Bronchial epithelial cell (primary cell): Measurements from ENCODE around the gene GRK4. TPM values are rescaled to one million over a fixed set of nuclear protein-coding genes. Genes with fewer than 3 reads are reported as not detected.

Experiments
- DNase-seq: peaks from one replicate; pipeline ENCODE4 v3.0.0-alpha.2; 2010; ENCODE audit warnings: low read depth
- FAIRE-seq: peaks from 2 replicates; lab custom pipeline; 2011; peaks lifted over from hg19 to GRCh38; lab: Jason Lieb, UNC
- H3K27me3 ChIP-seq: 2 replicates; pipeline ENCODE4 v1.5.1; 2011; ENCODE audit warnings: low read length; ENCODE audit not compliant: control insufficient read depth, insufficient read depth
- H3K36me3 ChIP-seq: 2 replicates; pipeline ENCODE4 v1.5.1; 2011; ENCODE audit warnings: low read length; ENCODE audit not compliant: control insufficient read depth, insufficient read depth
- H3K4me3 ChIP-seq: 2 replicates; pipeline ENCODE4 v1.5.1; 2011; ENCODE audit warnings: mild to moderate bottlenecking, low read depth, low read length, control low read depth
- total RNA-seq: library from RNA; depleted of rRNA; stranded (reverse); fragments of >200 nt; gene quantifications from 2 replicates; pipeline ENCODE4 v1.2.1, GENCODE V29; 2014
- TF ChIP-seq, protein P1 (sequence below): IDR thresholded peaks from 2 replicates; pipeline ENCODE4 v1.5.1; 2011; ENCODE audit warnings: mild to moderate bottlenecking, moderate library complexity, low read length, control low read depth, inconsistent platforms; ENCODE audit not compliant: insufficient read depth, severe bottlenecking

GRK4 gene
- total RNA-seq, 1 donor from 2014 or later = 3.7 TPM

DNA sequence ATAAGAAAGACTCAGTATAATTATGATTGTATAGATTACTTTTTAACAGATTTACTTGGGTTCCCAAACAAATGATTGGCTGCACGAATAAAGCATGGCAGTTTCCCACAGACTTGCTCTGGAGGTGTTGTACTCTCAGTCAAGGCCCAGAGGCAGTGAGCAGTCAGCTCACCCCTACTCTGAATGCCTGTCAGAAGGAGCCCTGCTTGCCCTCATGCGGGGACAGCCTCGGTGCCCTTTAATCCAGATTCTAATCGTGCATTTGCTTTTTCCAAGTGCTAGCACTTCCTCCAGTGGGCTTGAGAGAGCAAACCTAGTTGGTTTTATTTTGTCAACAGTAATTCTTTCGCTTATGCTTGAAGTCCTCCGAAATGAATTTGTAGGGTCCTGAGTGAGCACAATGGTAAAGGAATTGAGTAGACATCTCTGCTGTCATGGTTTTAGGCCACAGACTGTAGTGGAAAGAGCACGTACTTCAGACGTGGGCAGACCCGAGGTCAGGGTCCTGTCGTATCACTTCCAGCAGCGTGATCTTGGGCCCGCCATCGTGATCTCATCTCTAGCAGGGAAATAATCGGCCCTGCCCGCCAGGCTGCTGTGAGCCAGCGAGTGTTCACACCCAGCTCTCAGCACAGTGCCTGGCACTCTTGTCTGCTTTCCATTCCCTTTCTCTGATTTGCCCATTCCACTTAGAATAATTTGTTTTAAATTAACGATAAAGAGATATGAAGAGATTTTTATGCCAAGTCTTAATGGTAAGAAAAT lies 48.3 kb downstream of the GRK4 start:
- H3K27me3 ChIP-seq = no peaks in the 10 kb centered on the region
- DNase-seq (no peak), FAIRE-seq (no peak)
- TF ChIP-seq, protein P1, sequence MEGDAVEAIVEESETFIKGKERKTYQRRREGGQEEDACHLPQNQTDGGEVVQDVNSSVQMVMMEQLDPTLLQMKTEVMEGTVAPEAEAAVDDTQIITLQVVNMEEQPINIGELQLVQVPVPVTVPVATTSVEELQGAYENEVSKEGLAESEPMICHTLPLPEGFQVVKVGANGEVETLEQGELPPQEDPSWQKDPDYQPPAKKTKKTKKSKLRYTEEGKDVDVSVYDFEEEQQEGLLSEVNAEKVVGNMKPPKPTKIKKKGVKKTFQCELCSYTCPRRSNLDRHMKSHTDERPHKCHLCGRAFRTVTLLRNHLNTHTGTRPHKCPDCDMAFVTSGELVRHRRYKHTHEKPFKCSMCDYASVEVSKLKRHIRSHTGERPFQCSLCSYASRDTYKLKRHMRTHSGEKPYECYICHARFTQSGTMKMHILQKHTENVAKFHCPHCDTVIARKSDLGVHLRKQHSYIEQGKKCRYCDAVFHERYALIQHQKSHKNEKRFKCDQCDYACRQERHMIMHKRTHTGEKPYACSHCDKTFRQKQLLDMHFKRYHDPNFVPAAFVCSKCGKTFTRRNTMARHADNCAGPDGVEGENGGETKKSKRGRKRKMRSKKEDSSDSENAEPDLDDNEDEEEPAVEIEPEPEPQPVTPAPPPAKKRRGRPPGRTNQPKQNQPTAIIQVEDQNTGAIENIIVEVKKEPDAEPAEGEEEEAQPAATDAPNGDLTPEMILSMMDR = no peak
- no peaks in the 10 kb centered on the region for H3K36me3 ChIP-seq
- no peak overlapping the region for H3K4me3 ChIP-seq

DNA sequence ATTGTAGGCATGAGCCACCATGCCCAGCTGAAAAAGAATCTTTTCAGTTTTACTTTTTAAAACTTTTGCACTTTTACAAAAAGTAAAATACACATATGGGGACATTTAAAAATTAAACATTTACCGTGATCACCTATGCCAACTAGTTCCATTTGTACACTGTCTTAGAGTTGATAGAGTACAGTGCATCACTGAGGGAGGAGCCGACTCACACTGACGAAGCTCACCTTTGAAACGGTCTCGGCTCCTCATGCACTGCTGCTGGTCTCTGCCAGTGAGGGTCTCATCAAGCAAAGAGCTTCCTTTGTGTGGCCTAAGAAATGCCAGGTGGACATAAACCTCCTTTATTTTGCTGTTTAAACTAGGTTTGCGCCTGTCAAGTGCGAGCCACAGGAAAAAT lies 50.0 kb downstream of the GRK4 start:
- no peaks in the 10 kb centered on the region for H3K27me3 ChIP-seq
- no peaks in the 10 kb centered on the region for H3K36me3 ChIP-seq
- no peak for FAIRE-seq
- DNase-seq = no peak
- TF ChIP-seq, protein P1 = no peak
- H3K4me3 ChIP-seq = no peak overlapping the region

DNA sequence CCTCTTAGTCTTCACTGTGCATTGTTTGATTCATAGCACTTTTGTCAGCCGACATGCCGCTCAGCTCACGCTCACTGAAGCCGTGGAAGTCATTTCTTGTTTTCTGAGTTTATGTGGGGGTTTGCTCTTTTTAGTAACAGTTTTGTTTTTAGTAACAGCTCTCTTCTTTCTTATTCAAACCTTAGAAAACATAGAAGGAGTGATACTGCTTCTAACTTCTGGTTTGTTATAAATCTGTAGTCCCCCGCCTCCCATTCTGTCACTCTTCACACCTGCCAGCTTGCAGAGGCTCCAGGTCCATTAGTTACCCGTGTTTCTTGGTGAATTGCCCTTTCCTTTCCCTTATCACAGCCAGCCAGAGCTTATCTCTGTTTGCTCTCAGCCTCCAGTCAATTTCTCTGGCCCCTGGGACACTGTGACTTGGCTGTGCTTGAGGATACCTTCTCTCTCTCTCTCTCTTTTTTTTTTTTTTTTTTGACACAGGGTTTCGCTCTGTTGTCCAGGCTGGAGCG lies 50.5 kb downstream of the GRK4 start:
- Histone ChIP-seq H3K4me3 (no peak overlapping the region), H3K36me3 (no peaks in the 10 kb centered on the region), H3K27me3 (no peaks in the 10 kb centered on the region)
- no peak for FAIRE-seq
- DNase-seq = no peak
- TF ChIP-seq, protein P1 = no peak

DNA sequence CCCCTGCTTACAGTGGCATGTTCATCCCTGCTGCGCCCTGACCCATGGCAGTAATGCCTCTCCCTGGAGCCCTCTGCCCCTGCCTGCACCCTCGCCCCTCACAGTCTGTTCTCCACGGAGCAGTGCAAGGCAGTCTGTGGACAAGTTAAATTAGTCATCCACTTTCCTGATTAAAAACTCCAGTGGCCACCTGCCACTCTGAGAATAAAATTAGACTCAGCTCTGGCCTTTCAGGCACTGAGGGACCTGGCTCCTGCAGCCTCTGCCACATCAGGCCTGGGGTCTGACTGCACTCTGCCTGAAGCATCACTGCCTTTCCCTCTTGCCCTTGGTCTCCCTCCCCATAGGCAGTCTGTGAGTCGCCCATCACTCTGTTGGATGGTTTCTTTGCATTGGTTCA lies 53.6 kb downstream of the GRK4 start:
- Histone ChIP-seq H3K27me3 (no peaks in the 10 kb centered on the region), H3K4me3 (no peak overlapping the region), H3K36me3 (no peaks in the 10 kb centered on the region)
- TF ChIP-seq, protein P1 = no peak
- DNase-seq (no peak), FAIRE-seq (no peak)

DNA sequence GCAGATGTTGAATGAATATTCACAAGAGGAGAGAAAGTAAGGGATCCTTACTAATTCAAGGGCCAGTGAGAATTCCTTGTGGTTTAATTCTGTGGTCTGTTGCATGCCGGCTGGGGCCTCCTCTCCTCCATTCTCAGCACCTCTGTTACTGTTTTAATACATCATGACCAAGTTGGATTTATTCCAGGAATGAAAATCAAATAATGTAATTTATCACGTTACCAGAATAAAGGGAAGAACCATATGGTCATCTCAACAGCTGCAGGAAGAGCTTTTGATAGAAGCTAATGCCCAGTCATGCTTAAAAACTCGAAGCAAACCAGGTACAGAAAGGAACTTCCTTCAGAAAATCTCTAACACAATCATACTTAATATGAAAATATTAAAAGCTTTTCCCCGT lies 54.1 kb downstream of the GRK4 start:
- DNase-seq (no peak), FAIRE-seq (no peak)
- TF ChIP-seq, protein P1 = no peak
- H3K36me3 ChIP-seq = no peaks in the 10 kb centered on the region
- no peaks in the 10 kb centered on the region for H3K27me3 ChIP-seq
- no peak overlapping the region for H3K4me3 ChIP-seq
